Measurements from ENCODE around the gene GRIA1. TPM values are rescaled to one million over a fixed set of nuclear protein-coding genes. Genes with fewer than 3 reads are reported as not detected.

The GRIA1 gene
- total and polyA plus RNA-seq, 8 donors = 2.9 to 20.2 (median 11.2) TPM

DNA sequence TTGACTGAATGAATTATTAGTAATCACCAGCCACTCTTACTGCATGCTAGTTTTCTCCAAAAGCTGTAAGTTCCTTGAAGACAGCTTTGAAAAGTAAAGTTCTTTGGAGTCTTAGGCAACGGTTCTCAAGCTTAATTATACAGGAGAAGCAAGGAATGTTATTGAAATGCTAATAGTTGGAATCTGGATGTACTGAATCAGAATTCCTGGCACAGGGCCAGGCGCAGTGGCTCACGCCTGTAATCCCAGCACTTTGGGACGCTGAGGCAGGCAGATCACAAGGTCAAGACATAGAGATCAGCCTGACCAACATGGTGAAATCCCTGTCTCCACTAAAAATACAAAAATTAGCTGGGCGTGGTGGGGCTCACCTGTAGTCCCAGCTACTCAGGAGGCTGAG, 33.4 kb downstream of the GRIA1 start:
- no peak for DNase-seq
- ATAC-seq = no peak
- intact Hi-C loops (cut with DNase I) = no loop called here
- no peaks in the 10 kb centered on the region for H3K9me3 ChIP-seq
- H3K27me3 ChIP-seq = no peaks in the 10 kb centered on the region
- no peak overlapping the region for H3K4me3 ChIP-seq
- no peaks in the 10 kb centered on the region for H3K4me1 ChIP-seq
- H3K27ac ChIP-seq = peak overlapping the region in 1 of 2 donors; percentile 8
- H3K36me3 ChIP-seq = no peaks in the 10 kb centered on the region
- TF ChIP-seq, protein P1, sequence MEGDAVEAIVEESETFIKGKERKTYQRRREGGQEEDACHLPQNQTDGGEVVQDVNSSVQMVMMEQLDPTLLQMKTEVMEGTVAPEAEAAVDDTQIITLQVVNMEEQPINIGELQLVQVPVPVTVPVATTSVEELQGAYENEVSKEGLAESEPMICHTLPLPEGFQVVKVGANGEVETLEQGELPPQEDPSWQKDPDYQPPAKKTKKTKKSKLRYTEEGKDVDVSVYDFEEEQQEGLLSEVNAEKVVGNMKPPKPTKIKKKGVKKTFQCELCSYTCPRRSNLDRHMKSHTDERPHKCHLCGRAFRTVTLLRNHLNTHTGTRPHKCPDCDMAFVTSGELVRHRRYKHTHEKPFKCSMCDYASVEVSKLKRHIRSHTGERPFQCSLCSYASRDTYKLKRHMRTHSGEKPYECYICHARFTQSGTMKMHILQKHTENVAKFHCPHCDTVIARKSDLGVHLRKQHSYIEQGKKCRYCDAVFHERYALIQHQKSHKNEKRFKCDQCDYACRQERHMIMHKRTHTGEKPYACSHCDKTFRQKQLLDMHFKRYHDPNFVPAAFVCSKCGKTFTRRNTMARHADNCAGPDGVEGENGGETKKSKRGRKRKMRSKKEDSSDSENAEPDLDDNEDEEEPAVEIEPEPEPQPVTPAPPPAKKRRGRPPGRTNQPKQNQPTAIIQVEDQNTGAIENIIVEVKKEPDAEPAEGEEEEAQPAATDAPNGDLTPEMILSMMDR (IDR thresholded peaks at IDR 0.05) = no peak

DNA sequence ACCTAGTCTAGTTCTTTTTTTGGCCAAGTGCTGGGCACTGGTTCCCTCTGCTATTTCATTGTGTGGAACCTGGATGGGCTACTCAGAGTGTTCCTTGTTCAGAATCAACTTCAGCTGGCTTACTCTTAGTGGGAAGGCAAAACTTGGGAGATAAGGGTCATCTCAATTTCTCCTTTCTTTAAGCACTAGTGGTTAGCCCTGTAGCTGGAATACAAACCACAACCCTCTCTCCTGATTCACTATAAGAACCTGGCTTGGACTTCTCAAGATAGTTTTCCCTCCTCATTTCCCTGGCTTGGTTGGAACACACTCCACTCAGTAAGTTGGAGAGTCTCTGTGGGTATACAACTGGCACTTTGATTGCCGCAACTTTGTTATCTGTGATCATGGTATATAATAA, 35.1 kb downstream of the GRIA1 start:
- TF ChIP-seq, protein P1 (IDR thresholded peaks at IDR 0.05) = no peak
- Histone ChIP-seq H3K4me1 (no peaks in the 10 kb centered on the region), H3K4me3 (no peak overlapping the region), H3K9me3 (no peaks in the 10 kb centered on the region), H3K36me3 (no peaks in the 10 kb centered on the region), H3K27ac (no peak overlapping the region), H3K27me3 (no peaks in the 10 kb centered on the region)
- no peak for ATAC-seq
- intact Hi-C loops (cut with DNase I) = no loop called here
- no peak for DNase-seq

DNA sequence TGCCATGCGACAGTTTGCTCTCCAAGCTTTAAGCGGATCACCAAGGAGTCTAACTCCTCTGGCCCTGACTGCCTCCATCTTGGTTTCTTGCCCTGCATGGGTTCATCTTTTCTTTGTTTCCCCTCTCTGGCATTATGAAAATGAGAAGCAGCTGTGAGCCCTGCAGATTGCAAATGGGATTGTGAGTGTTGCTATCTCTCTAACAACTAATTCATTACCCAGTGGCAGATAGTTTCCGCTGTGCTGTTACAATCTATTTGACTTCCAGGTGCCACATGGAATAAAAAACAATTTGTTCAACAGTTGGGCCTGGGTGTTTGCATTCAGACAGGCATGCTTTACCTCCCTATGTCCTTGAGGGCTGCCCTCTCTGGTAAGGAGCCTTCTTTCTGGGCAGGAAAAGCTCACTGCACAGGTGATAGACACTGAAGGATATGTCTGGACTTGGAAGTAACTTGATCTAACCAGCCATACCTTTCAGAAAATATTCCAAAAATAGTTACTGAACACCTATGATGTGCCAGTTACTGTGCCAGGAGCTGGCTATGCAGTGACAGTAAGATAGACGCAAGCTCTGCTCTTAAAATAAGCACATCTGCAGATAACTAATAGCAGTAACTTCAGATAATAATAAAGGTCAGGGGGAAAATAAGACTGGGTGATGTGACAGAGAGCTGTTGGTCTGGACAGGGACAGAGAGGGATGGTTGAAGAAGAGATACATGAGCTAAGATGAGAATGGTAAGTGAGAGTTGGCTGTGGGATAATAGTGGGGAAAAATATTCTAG, 40.1 kb downstream of the GRIA1 start:
- Histone ChIP-seq H3K9me3 (no peaks in the 10 kb centered on the region), H3K27ac (no peak overlapping the region), H3K4me3 (no peak overlapping the region), H3K27me3 (no peaks in the 10 kb centered on the region), H3K4me1 (no peaks in the 10 kb centered on the region), H3K36me3 (no peaks in the 10 kb centered on the region)
- intact Hi-C loops (cut with DNase I) = no loop called here
- TF ChIP-seq, protein P1 (IDR thresholded peaks at IDR 0.05) = no peak
- no peak for DNase-seq
- ATAC-seq = no peak

DNA sequence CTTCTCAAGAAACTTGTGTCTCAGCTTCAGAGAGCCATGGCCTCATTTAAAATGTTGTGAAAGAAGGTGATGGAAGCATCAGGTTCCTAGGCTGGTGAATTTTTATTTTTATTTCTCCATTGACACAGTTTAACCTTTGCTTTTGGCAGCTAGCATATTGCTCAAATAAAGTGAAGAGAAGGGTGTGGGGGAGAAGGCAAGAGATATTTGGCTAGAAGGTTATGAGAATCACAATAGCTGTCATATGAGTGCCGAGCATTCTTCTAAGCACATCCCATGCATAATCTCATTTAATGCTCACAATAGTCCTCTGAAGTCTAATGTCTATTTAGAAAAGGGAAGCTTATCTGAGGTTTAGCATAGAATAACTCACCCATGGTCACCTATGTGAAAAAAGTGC, 43.1 kb downstream of the GRIA1 start:
- no peak overlapping the region for H3K27ac ChIP-seq
- no peak for DNase-seq
- ATAC-seq = no peak
- intact Hi-C loops (cut with DNase I) = no loop called here
- H3K9me3 ChIP-seq = no peaks in the 10 kb centered on the region
- H3K27me3 ChIP-seq = no peaks in the 10 kb centered on the region
- TF ChIP-seq, protein P1 (IDR thresholded peaks at IDR 0.05) = no peak
- no peaks in the 10 kb centered on the region for H3K4me1 ChIP-seq
- H3K36me3 ChIP-seq = no peaks in the 10 kb centered on the region
- H3K4me3 ChIP-seq = no peak overlapping the region

DNA sequence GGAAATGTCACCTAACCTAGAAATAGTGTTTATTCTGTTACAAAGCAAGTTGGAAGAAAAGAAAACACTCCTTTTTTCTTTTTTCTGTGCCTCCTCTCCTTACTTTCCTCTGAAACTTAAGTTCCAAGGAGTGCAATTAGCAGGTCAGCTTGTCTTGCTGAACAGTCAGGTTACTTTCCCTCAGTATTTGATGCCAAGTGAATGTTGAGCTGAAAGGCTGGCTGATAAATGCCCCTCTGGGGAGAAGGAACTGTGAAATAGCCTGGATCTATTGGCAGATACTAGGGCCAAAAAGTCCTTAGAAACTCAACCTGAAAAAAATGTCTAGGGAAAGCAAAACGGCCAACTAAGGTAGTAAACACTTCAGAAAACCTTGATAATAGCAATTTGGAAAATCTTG, 43.6 kb downstream of the GRIA1 start:
- ATAC-seq = no peak
- no peak overlapping the region for H3K4me3 ChIP-seq
- H3K27ac ChIP-seq = no peak overlapping the region
- H3K36me3 ChIP-seq = no peaks in the 10 kb centered on the region
- TF ChIP-seq, protein P1 (IDR thresholded peaks at IDR 0.05) = no peak
- no peak for DNase-seq
- no peaks in the 10 kb centered on the region for H3K9me3 ChIP-seq
- no peaks in the 10 kb centered on the region for H3K27me3 ChIP-seq
- intact Hi-C loops (cut with DNase I) = no loop called here
- no peaks in the 10 kb centered on the region for H3K4me1 ChIP-seq
